NCI-H345 treated with DMSO at 0.1 percent for 48 hours (cell line): ENCODE measurements around the gene TNF.

Source experiments
- DNase-seq: peaks from one replicate; lab custom pipeline; 2025; ENCODE audit not compliant: unreplicated experiment; lab: John Stamatoyannopoulos, UW

TNF gene

GRCh38 chr6:31626952-31627351 is 51.6 kb downstream of the TNF start:
- DNase-seq: no peak

GRCh38 chr6:31627690-31628287 is 52.4 kb downstream of the TNF start:
- no peak for DNase-seq
